HG03280 (cell line): Measurements from ENCODE around the gene RBM17.
"Not testable (repeated sequence)": the region's sequence is repeated elsewhere in the genome, so short reads cannot be mapped to it uniquely, and the experiment has no call there.

Experiments
- ATAC-seq: cut with Tn5 transposase; IDR thresholded peaks from one replicate; pipeline ENCODE4 v1.9.1; 2021; ENCODE audit warnings: mild to moderate bottlenecking, moderate library complexity; ENCODE audit not compliant: unreplicated experiment

RBM17 gene

DNA sequence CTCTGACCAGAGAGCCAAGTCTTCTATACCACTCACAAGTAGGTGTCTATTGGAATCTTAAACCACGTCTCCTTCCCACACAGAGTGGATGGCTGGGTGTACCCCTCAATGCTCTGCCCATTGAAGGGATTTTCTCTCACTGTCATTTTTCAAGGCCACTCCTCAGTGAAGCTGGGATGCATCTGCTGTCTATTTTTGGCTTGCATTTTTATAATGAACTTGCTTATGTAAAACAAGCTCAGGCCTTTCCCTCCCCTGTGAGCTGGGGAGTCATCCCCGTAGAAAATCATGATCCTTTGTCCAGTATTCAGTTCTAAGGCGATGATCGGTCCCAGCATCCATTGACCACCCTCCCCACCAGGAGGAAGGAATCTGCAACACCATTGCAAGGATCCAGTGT, 9.8 kb upstream of the RBM17 start:
- no peak for ATAC-seq

DNA sequence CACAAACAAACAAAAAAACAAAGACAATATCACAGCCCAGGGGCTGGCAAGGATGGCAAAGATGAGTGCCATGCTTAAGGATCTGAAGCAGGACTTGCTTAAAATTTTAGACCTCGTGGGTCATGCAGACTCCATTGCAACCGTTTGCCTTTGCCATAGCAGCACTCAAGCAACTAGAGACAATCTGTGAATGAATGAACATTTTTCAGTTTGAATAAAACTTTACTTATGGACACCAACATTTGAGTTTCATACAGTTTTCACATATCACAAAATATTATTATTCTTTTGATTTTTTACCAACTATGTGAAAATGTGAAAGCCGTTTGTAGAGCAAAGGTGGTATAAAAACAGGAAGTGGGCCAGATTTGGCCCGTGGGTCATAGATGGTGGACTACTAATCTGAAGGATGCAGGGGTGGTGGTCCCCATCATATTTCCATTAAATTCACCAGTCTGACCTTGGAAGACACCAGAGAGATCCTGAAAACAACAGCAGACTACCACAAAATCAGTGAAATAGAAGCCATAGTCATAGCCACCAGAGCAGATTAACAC, 8.3 kb upstream of the RBM17 start:
- ATAC-seq: no peak

DNA sequence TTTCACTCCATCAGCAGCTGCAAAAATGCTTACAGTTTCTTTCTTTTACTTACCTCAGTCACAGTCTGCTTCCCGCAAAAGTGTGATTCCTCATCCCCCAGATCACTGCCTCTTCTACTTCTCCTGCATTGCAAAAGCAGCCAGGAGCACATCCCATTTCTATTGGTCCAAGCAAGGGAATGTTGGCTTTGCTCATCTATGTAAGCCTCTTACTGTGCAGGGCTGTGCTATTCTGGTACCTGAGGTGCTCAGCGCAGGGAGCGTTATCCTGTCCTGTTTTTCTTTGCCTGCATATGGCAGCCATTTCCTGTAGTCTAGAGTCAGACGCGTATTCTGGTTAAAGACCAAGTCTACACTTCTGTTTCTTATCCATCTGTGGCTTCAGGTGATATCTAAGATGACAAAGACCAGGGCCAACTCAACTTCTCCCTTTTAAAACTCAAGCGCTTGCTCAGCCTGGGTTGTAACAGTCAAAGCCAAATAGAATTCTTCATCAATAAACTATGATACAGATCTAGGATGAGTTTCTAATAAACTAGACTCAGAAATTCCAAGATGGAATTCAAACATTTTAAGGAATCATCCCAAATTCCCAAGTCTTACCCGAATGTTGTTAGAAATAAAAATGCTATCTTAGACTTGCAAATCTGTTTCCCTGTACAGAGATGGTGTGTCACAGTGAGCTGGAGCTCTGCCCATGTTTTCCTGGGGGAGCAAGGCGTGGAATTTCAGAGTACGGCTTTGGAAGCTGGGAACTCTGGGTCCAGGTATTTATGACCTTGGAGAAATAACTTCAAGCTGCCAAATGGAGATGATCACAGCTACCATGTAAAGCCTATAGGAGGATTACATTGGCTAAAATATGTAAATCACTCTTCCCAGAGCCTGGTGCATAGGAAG, 6.1 kb upstream of the RBM17 start:
- ATAC-seq: no peak

DNA sequence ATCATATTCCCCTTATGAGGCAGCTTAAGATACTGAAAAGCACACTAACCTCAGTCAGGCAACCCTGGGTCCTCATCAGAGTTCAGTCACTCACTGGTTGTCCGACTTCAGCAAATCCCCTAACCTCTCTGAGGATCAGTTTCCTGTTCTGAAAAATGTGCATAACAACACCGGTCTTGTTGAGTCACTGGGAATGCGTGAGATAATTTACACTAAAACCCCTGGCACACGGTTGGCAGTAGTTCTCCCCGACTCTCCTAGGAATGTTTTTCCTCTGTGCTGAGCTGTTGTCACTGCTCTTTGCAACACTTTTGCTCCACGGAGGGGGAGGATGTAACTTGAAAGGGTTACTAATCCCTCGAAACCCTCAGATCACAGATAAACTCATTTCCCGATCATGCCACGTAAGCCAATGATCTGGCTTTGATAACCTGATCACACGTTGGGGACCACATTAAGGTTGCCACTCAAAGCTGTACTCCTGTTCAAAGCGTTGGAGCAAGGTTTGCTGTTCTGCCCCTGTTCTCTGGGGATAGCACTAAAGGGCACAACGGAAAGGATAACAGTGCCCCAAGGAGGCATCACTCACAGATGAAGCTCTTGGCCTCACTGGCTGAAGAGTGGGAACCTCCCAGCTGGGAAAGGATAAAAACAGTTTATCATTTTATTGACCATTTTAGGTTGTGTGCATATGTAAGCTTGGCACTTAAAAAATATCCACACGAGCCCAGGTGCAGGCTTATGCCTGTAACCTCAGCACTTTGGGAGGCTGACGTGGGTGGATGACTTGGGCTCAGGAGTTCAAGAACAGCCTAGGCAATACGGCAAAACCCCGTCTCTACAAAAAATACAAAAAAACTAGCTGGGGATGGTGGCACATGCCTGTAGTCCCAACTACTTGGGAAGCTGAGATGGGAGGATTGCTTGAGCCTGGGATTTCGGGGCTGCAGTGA, 5.0 kb upstream of the RBM17 start:
- ATAC-seq: no peak

DNA sequence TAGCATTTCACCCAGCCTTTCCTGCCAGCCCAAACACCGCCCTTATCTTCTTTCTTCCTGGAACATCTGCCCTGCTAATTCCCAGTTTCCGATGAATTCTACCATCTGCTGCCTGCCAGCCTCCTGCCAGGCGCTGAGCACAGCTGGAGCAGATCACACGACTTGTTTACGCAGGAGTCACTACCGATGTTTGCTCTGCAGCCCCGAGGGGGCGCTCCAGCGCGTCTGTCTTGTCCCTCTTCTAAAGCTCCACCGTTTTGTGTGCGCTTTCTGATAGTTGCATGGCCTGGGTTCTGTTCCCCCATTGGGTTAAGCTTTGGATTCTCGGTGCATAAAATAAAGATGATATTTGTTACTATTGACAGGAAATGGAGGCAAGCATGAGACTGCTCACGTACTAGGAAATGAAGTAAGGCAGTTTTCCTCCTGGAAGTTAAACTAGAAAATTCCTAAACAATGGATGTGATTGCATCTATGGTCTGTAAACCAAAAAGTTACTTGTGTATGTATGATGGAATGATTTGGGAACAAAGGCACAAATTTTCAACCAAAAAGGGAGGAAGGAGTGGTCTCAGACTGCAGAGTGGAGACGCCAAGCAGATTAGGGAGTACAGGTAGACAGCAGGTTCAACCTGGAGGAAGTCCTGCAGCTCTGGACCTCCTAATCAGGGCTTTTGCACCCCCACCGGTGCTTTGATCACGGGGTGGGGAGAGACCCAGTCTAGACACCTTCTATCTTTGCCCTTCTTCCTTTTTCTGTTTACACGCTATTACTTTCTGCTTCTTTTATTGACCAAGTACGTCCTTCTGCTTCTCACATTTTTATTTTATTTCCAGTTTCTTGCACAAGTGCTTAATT, 2.2 kb upstream of the RBM17 start:
- ATAC-seq: peak; percentile 48

DNA sequence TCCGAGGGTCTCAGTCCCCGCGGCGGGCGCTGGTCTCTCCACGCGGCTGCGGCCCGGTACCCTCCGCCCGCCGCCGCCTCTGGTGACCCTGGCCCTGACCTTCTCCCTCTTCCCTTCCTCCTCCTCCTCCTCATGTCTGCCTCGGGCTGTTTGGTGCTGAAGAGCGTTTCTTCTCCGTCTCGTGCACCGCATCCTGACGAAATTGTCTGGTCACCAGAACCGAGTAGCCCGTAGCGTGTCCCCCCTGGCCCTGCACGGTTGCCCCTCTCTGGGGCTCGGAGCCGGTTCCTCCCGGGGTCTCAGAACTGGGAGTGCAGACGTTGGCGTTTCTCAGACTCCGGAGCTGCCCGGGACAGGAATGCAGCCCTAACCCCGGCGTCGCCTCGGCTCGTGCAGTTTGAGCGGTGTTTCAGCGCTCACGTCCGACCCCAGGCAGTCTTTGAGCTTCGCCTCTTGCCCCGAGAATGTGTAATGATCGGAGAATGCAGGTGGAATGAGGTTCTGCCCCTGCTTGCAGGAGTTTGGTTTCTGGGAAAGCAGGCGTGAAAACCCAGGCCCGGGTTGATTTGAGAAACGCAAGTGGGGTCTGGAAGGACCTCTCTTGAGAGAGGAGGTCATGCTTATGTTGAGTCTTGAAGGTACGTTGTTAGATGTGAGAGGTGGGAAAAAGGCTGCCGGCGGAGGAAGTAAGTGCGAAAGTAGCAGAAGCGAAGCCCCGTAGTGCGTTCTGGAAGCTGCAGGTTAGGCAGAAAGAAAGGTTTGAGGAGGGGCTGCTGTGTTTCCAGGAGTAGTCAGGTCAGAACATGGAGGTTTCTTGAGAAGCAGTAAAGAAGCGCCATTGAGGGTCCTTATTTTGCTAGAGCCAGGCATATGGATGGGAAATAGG, 743 bp downstream of the RBM17 start:
- ATAC-seq: no peak

DNA sequence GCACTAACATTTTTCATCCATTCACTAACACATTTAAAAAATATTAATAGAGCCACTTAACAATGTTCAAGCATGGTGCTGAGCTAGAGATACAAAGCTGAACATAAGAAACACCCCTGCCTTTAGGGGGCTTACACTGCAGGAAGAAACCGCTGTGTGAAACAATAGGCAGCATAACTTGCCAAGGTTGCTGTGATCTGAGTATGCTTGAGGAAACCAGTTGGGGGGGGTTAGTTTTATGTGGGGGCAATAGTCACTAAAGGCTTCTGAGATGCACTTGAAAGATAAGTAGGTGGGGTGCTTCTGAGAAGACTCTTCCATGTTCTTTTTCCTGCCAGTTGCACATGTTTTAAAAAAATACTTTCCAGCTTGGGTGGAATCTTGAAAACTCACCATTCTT, 2.8 kb downstream of the RBM17 start:
- ATAC-seq: no peak

DNA sequence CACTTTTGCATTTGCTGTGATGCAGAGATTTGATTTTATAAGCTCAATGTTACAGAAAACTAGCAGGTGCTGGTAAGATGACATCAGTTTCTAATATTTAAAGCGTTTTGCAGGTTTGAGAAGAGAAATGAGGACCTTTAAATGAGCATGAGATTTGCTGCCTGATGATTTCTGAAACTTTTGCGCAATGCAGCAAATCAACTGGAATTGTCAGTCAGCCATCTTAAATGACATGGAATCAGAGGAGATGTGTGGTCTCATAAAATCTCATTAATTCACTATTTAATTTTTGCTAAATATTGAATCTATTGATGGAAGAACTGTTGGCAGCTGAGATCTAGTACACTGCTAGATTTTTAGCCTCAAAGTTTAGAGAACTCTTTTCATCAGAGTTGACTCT, 3.9 kb downstream of the RBM17 start:
- no peak for ATAC-seq

DNA sequence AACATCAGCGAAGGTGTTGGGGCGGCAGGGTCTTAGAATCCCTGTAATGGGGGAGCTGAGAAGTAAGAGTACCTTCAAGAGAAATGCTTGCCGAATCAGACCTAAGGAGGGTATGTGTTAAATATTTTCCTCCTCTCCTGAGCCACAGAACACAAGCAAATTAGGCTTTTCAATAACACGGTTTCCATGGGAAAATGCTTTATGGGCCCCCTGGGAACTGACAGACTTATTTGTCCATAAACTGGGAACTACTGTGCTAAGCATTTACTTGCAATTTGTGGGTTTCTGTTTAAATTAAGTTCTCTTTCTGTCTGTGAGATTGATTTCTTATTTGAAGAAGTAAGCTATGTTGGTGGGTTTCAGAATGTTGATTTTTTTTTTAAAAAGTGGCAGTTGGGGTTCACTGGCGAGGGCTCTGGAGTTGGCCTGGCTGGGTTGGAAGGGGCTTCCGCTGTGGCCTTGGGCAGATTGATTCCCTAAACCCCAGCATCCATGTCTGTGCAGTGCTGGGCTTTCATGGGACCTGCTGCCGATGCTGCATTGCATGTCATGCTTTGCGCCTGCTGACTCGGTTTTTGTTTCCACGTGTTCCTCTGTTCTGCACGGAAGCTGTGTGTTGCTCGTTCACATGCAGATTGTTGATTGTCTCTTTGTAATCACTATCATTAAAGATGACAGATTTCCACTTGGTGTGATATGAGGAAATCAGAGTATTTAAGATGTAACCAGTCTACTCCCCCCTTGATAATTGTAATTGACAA, 7.2 kb downstream of the RBM17 start:
- no peak for ATAC-seq

DNA sequence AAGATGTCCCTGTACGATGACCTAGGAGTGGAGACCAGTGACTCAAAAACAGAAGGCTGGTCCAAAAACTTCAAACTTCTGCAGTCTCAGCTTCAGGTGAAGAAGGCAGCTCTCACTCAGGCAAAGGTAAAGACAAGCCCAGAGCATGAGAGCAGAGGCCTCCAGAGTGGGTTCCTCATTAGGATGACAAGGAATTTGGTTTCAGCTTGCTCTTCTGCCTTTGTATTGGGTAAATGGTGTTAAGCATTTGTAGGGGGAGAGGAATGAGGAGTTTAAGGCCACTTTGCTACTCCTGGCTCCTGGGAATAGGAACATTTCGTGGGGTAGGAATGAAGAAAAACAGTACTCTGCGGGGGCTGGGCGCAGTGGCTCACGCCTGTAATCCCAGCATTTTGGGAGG, 8.2 kb downstream of the RBM17 start:
- ATAC-seq: no peak

DNA sequence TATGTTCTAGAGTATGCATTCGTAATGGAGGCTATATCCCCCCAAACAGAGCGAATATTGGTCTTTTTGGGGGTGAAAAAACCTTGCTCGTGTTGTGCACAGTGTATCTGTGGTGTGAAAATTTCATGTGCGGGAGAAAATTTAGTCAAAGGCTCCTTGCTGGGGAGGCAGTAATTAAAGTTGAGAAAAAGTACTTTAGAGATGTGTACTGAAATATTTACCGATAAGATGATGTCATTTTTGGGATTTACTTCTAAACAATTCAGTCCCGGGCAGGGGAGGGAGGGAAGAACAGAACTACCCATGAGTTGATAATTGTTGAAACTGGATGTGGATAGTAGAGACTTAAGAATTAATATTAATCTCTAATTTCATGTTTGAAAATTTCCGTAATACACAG, 9.3 kb downstream of the RBM17 start:
- ATAC-seq: no peak

DNA sequence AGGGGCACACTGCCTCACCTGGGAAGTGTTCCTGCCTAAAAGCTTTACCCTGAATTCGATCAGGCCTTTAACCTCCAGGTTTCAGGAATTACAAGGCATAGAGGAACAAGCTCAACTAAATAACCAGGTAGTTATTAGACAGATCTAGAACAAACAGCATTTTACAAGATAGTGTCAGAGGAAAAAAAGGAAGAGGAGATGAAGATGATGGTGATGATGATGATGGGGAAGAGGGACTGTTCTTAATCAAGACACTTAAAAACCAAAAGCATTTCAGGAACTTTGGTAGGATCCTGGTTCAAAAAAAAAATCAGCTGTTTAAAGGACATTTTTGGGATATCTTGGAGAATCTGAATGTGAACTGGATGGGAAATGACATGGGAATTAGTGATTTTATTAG, 11.5 kb downstream of the RBM17 start:
- ATAC-seq: no peak

DNA sequence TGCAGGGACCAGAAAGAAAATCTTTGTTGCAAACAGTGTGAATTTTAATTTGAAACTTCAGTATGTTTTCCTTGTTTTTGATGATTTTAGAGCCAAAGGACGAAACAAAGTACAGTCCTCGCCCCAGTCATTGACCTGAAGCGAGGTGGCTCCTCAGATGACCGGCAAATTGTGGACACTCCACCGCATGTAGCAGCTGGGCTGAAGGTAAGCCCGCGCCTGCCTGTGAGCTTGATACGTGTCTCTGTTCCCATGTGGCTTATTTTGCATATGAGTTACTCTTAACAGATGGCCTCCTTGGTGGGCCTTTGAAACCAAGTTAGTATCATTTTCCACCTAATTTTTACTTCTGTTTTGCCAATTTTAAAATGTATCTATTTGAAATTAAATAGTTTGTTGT, 12.3 kb downstream of the RBM17 start:
- ATAC-seq: peak; percentile 50

DNA sequence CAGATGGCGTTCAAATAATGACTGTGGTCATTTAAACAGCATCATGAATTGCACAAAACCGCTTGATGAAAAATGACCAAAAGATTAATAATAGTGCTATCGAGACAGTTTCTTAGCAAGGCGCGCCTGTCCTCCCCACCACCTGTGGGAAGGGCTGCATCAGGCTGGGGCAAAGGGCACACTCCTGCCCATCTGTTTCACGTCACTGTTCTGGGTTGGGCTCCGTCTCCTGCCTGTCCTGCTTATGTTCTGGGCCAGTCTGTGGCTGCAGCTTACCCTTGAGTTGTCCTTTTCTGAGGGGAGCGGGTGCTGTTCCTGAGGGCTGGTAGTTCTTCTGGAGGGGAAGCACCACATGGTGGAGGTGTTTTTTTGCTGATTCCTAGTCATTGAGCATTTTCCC, 13.3 kb downstream of the RBM17 start:
- ATAC-seq: no peak

DNA sequence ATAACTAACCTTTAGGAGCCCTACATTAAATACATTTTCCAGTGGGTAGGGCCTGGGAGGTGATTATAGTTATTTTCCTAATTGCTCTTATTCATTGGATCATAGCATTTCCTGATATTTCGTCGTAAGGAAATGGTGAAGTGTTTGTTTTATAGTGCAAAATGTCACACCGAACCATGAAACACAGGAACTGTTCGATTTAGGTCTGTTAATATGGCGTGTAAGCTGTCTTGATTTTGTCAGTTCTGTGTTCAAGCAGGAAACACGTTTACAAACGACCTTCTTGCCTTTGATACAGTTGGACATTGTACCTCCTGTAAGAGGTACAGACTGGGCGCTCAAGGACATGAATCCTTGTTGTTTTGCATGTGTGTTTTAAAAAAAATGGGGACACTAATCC, 14.8 kb downstream of the RBM17 start:
- ATAC-seq: no peak

DNA sequence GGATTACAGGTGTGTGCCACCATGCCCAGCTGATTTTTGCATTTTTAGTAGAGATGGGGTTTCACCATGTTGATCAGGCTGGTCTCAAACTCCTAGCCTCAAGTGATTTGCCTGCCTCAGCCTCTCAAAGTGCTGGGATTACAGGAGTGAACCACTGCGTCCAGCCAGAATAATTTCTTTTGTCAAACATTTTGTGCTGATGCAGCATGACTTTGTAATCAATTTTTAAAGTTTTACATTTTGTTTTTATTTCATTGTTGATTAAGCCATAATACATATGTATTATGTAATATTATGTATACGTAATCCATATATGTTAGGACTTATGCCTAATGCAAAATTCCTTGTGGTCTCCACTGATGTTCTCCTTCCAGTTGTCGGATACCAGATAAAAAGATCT, 18.8 kb downstream of the RBM17 start:
- ATAC-seq: not testable (repeated sequence)

DNA sequence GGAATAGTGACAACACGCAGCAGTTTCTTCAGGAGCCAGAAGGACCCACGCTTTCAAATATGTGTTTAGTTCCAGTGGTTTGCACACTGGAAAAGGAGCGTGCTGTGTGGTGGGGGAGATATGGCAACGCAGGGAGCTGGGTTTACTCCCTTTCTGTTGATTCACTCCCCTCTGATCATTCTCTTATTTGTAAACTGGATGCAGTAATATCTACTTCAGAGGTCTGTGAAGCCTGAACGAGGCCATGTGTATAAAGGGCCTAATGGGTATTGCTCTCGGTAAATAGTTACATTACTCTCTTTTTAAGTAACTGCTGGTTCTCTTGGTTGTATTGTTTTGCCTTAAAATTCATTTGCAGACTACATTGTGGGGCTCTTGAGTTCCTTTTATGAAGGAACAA, 19.2 kb downstream of the RBM17 start:
- ATAC-seq: no peak

DNA sequence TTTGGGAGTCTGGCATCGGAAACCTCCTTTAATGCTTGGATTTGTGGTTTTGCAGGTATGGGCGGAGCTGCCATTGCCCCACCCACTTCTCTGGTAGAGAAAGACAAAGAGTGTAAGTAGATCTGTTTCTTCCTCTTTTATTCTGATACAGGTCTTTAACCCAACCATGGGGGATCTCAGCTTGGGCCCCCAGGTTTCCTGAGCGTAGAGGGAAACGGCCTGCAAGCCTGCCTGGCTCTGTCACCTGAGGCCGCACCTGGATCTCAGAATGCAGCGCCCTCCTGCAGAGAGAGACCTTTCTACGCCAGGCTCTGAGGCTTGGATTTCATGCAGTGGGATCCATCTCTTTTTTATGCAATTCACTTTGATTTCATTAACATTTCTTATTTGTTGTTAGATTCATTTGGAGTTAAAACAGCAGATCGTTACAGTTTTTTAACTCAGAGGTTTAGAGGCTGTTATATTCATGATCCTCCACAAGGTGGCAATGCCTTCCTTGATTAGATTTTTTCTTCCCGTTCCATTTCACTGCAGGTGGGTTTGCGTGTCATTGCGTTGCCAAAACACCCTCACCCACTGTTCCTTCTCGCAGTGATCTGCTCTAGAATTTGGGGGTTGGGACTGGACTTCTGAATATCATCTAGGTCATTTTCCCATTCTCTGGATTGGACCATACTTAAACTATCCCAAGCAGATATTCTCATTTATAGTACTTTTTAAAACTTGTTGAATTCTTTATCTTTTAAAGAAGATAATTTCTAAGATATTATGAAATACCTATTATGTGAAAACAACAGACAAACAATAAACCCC, 20.0 kb downstream of the RBM17 start:
- no peak for ATAC-seq
